Nasal cavity respiratory epithelium epithelial cell of viscerocranial mucosa (primary cell): ENCODE measurements around the gene ITPKC. TPM values are rescaled to one million over a fixed set of nuclear protein-coding genes. Genes with fewer than 3 reads are reported as not detected.

Experiments used
- total RNA-seq: library from RNA; depleted of rRNA; stranded (reverse); fragments of >200 nt; gene quantifications from 2 replicates; pipeline ENCODE4 v1.2.3, GENCODE V29; 2014

Gene ITPKC
- 33.2 and 75.7 TPM in 2 replicates for total RNA-seq

DNA sequence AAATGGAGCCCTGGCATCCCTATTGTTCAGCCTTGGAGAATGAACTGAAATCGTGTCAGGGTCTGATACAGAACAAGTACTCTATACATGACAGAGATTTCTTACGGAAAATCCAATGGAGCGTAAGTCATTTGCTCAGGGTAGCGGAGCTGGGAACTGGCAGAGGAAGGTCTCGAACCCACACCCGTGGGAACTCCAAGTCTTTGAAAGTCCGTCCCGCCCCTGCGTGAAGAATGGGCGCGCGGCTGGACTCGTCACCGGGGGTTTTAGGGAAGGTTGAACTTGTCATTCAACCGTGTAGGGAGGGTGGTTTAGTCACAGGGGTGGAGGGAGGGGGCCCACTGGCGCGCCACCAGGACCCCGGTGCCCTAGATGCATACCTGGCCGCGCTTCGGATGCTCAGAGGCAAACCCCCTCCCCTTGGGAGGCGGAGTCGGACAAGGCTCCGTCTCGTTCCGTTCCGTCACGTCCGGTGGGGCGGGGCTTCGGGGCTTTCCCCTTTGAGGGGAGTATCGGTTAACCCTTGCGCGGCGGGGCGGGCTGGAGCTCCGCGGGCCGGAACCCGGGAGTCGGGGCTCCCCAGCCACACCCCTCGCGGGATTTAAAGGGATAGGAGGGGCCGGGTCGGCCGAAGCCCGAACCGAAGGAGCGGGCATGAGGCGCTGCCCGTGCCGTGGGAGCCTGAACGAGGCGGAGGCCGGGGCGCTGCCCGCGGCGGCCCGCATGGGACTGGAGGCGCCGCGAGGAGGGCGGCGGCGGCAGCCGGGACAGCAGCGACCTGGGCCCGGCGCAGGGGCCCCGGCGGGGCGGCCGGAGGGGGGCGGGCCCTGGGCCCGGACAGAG, at the start of gene ITPKC, which contains the start of gene COQ8B:
ITPKC (plus strand) TSS at position 631 of the 843 bp plus-strand sequence; CDS start at position 655, 24 bp downstream.
COQ8B (minus strand) TSS at position 405 of the 843 bp plus-strand sequence. CDS start 2,254 bp downstream, outside the sequence.

DNA sequence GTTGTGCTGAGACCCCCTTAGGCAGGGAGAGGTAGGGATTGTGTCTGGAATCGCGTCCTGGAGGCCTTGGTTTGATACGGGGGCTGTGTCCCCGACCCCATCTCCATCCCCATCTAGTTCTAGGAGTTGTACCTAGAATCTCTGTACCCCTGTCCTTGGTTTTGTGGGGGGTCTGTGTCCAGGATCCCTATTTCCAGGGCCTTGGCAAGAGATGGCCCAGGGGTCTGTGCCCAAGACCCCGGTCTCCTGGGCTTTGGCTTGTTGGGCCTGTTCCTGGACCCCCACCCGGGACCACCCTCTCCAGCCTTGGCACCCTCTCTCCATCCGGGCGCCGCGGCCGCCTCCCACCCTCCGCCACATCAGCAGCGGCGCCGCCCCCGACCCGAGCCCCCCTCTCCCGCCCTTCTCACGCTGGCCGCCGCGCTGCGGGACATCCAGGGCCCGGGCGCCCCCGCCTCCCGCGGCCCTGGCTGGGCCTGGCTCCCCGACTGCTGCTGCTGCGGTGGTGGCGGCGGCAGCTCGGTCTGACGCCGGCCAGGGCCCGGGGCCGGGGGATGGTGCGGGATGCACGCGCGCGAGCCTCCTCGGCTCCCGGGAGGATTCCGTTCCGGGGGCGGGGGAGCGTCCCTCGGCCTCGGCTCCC, 26.7 kb upstream of the ITPKC start, which contains the start of gene NUMBL:
NUMBL (minus strand) TSS at position 602 of the 643 bp plus-strand sequence; CDS start at position 434, 168 bp downstream.

GRCh38 chr19:40750058-40750873, 33.4 kb downstream of the ITPKC start, which contains the start of gene ACTMAP:
ACTMAP (minus strand) TSS chr19:40750477; CDS start chr19:40749803, 674 bp downstream.

DNA sequence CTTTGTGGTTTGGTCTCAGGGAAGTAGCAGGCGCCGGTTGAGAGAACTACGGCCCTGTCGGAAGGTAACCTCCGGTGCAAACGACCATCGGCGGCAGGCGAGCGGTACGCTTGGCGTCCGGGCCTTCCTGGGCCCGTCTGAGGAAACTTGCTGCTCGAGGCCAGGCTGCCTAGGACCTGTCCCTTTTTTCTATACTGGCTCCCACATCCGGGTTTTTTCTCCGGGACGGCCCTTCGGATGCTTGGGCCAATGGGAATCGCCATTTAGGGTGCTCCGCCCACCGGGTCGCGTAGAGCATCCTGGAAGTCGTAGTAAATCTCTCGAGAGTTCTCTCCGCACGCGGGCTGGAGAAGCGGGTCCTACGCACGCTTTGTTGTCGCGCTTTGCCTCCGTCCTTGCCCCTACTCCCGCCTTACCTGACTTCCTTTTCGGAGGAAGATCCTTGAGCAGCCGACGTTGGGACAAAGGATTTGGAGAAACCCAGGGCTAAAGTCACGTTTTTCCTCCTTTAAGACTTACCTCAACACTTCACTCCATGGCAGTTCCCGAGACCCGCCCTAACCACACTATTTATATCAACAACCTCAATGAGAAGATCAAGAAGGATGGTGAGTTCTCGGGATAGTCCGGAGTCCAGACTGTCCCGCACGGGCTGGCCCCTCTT, 34.1 kb downstream of the ITPKC start, which contains the start of gene SNRPA:
SNRPA (plus strand) TSS at position 330 of the 664 bp plus-strand sequence; CDS start at position 536, 206 bp downstream.

DNA sequence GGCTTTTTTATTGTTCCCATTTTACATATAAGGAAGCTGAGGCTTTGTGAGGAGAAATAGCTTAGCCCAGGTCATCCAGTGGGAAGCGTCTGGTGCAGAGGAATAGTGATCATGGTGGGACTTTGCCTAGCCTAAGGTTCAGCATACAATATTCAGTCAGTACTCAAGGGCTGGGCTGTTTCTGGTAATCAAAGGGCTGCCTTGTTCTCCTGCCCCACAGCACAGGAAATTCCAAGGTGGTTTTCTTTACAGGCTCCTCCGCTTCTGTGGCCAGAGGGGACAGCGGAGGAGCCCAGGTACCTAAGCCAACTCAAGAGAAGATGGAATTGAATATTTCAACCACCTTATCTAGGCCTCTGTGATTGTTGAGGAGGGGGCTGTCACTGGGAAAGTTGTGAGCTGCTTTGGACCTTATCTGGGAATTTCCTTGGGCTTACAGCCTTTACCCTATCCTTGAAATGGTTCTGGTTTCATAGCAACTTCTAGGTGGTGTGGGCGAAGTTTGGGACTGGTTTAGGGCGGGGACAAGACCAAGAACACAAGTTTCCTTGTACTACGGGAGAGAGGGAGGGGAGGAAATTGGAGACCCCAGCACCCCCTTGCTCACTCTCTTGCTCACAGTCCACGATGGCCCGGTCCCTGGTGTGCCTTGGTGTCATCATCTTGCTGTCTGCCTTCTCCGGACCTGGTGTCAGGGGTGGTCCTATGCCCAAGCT, 58.2 kb downstream of the ITPKC start, which contains the start of gene MIA:
MIA (plus strand) TSS at position 606 of the 716 bp plus-strand sequence; CDS start at position 628, 22 bp downstream.

DNA sequence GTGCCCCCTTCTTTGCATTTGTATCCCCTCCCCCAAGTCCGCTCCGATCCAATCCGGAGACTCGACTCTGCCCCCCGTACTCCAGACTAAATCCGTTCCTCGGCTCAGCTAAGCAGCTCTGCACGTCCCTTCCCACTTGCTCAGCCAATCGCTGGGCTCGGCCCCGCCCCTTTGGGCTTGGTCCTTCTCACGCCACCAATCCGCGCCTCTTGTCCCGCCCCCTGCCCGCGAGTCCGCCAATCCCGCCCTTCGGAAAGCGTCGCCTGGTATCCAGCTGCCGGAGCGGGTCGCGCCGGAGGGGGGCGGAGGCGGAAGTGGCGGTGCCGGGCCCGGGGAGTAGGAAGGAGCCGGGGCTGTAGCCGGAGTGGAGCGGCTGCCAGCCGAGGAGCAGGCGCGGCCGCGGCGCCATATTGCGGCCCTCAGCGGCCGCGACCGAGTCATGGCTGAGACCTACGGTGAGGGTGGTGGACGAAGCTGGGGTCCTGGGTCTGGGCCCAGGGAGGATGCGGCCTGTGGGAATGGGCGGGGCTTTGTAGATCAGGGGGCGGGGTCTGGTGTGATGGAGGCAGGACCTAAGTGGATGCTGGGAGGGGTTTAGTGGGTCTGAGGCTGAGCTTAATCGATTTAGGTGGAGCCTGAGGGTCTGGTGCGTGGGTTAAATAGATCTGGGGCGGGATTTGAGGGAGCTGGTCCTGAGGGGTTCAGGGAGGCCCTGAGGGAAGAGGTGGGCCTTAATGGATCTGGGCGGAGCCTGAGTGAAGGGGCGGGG, 61.2 kb downstream of the ITPKC start, which contains the start of gene RAB4B:
RAB4B (plus strand) TSS at position 311 of the 769 bp plus-strand sequence; CDS start at position 440, 129 bp downstream.

Other genes with a start within 250 kb of the ITPKC start
- 55.9 and 57.1 TPM in 2 replicates for gene SHKBP1, start 140.2 kb upstream of the ITPKC start, total RNA-seq
- 20.2 and 75.8 TPM in 2 replicates for gene LTBP4, start 115.7 kb upstream of the ITPKC start, total RNA-seq
- gene NUMBL, start 26.5 kb upstream of the ITPKC start, total RNA-seq = 6.8 and 24.3 TPM in 2 replicates
- 18.1 and 31.0 TPM in 2 replicates for gene COQ8B, start 226 bp upstream of the ITPKC start, total RNA-seq
- gene ACTMAP, start 33.4 kb downstream of the ITPKC start, total RNA-seq = 0.68 and 1.4 TPM in 2 replicates
- gene SNRPA, start 34.1 kb downstream of the ITPKC start, total RNA-seq = 20.1 and 30.1 TPM in 2 replicates
- gene MIA, start 58.4 kb downstream of the ITPKC start, total RNA-seq = 0.34 and 0.71 TPM in 2 replicates
- 4.2 and 7.9 TPM in 2 replicates for gene RAB4B, start 61.1 kb downstream of the ITPKC start, total RNA-seq
- gene EGLN2, start 82.1 kb downstream of the ITPKC start, total RNA-seq = 65.6 and 74.6 TPM in 2 replicates
- gene CYP2A6, start 133.3 kb downstream of the ITPKC start, total RNA-seq = not detected in 2 replicates
- gene CYP2A7, start 165.1 kb downstream of the ITPKC start, total RNA-seq = not detected in 2 replicates